ENCODE measurements around the gene MICU1. TPM values are rescaled to one million over a fixed set of nuclear protein-coding genes. Genes with fewer than 3 reads are reported as not detected.

MICU1 gene
- total and polyA plus RNA-seq, 2 experiments from 2014 or later = 27.5 to 52.3 TPM

- TF ChIP-seq CTCF (conservative IDR thresholded peaks at IDR 0.05; ENCODE audit: low read depth in 2 of 2) (no peak), POLR2AphosphoS5 (IDR thresholded peaks at IDR 0.05; ENCODE audit: low read depth) (no peak), STAT1 (IDR thresholded peaks at IDR 0.05; ENCODE audit: unreplicated experiment) (no peak), EZH2phosphoT487 (IDR thresholded peaks at IDR 0.05; ENCODE audit: unreplicated experiment) (no peak)
These were observed 138.4 kb downstream of the MICU1 start (continued) for GRCh38 chr10:72487521-72487920.

GRCh38 chr10:72487116-72487515 lies 138.8 kb downstream of the MICU1 start:
- Mint-ChIP-seq H3K36me3 (ENCODE audit: low read depth) (no peaks in the 10 kb centered on the region), H3K27me3 (ENCODE audit: insufficient read depth, low read depth, poor library complexity) (peaks cover 2% of the 10 kb centered on the region), H3K4me3 (no peak overlapping the region), H3K9me3 (no peaks in the 10 kb centered on the region), H3K4me1 (no peaks in the 10 kb centered on the region), H3K27ac (no peak overlapping the region)
- no peak overlapping the region for H3K4me3 ChIP-seq
- DNase-seq (ENCODE audit: low spot score) (no peak), ATAC-seq (no peak)
- H3K4me2 ChIP-seq = no peak overlapping the region
- no peaks in the 10 kb centered on the region for H4K20me1 ChIP-seq (replicated peaks; ENCODE audit: insufficient read depth)
- H3K4me1 ChIP-seq (ENCODE audit: insufficient read depth) = no peaks in the 10 kb centered on the region
- no peak overlapping the region for H2AFZ ChIP-seq
- H3F3A ChIP-seq (replicated peaks; ENCODE audit: low read depth) = no peaks in the 10 kb centered on the region
- no peaks in the 10 kb centered on the region for H3K79me2 ChIP-seq (replicated peaks; ENCODE audit: insufficient read depth)
- H3K27me3 ChIP-seq (ENCODE audit: insufficient read depth) = no peaks in the 10 kb centered on the region
- H3K9me2 ChIP-seq (ENCODE audit: insufficient read depth) = no peaks in the 10 kb centered on the region
- TF ChIP-seq ZNF114 (CRISPR knock-in tag; IDR thresholded peaks at IDR 0.05) (no peak), JUNB (IDR thresholded peaks at IDR 0.05; ENCODE audit: unreplicated experiment) (no peak), REST (IDR thresholded peaks at IDR 0.05; ENCODE audit: unreplicated experiment) (no peak), ZNF331 (CRISPR knock-in tag; IDR thresholded peaks at IDR 0.05; ENCODE audit: low read depth) (no peak), STAT1 (IDR thresholded peaks at IDR 0.05; ENCODE audit: unreplicated experiment) (no peak)
- no peak overlapping the region for H3K27ac ChIP-seq (ENCODE audit: low read depth)
- no peaks in the 10 kb centered on the region for H3K36me3 ChIP-seq (ENCODE audit: insufficient read depth)

GRCh38 chr10:72485701-72486100 lies 140.2 kb downstream of the MICU1 start:
- Histone ChIP-seq H3K36me3 (ENCODE audit: insufficient read depth) (no peaks in the 10 kb centered on the region), H3K79me2 (replicated peaks; ENCODE audit: insufficient read depth) (no peaks in the 10 kb centered on the region), H3K27me3 (ENCODE audit: insufficient read depth) (no peaks in the 10 kb centered on the region), H3K4me1 (ENCODE audit: insufficient read depth) (no peaks in the 10 kb centered on the region), H2AFZ (no peak overlapping the region), H3F3A (replicated peaks; ENCODE audit: low read depth) (no peaks in the 10 kb centered on the region), H3K4me3 (no peak overlapping the region), H3K4me2 (no peak overlapping the region), H3K27ac (ENCODE audit: low read depth) (no peak overlapping the region), H3K9me2 (ENCODE audit: insufficient read depth) (no peaks in the 10 kb centered on the region), H4K20me1 (replicated peaks; ENCODE audit: insufficient read depth) (no peaks in the 10 kb centered on the region)
- DNase-seq (ENCODE audit: low spot score) (no peak), ATAC-seq (no peak)
- Mint-ChIP-seq H3K36me3 (ENCODE audit: low read depth) (no peaks in the 10 kb centered on the region), H3K27me3 (ENCODE audit: insufficient read depth, low read depth, poor library complexity) (peaks cover 2% of the 10 kb centered on the region), H3K4me1 (no peaks in the 10 kb centered on the region), H3K9me3 (no peaks in the 10 kb centered on the region), H3K4me3 (no peak overlapping the region), H3K27ac (no peak overlapping the region)
- TF ChIP-seq JUNB (IDR thresholded peaks at IDR 0.05; ENCODE audit: unreplicated experiment) (no peak), POLR2AphosphoS5 (IDR thresholded peaks at IDR 0.05; ENCODE audit: low read depth) (no peak), EZH2phosphoT487 (IDR thresholded peaks at IDR 0.05; ENCODE audit: unreplicated experiment) (no peak), EZH2 (IDR thresholded peaks at IDR 0.05; ENCODE audit: low read depth, unreplicated experiment) (no peak), NANOG (IDR thresholded peaks at IDR 0.05; ENCODE audit: borderline replicate concordance) (no peak), CTCF (conservative IDR thresholded peaks at IDR 0.05; ENCODE audit: low read depth in 2 of 2) (no peak), ZNF114 (CRISPR knock-in tag; IDR thresholded peaks at IDR 0.05) (no peak), ZNF331 (CRISPR knock-in tag; IDR thresholded peaks at IDR 0.05; ENCODE audit: low read depth) (no peak), STAT1 (IDR thresholded peaks at IDR 0.05; ENCODE audit: unreplicated experiment) (no peak), ETS1 (IDR thresholded peaks at IDR 0.05) (no peak)

Measured in GM23338 (cell line).